T-cell (primary cell): Measurements from ENCODE around the gene GABRR3. TPM values are rescaled to one million over a fixed set of nuclear protein-coding genes. Genes with fewer than 3 reads are reported as not detected.

Experiments used
- ATAC-seq, 4 experiments: fragments of 200-7000 bp in 3 of 4; fragments of 150-1000 bp in 1 of 4; cut with Tn5 transposase; replicated peaks in 1 of 4; 1 replicate in 3 of 4; 2 replicates in 1 of 4; pipeline ENCODE4 v1.10.0; 2021; ENCODE audit warnings: moderate library complexity in 3 of 4, mild to moderate bottlenecking in 2 of 4, moderate number of reproducible peaks in 1 of 4
- CTCF ChIA-PET, 2 donors: fragments of 300-600 bp; sonication (Branson Sonifier 250); formaldehyde crosslinking; loops; one replicate each; lab custom pipeline; 2022; ENCODE audit warnings: antibody characterized with exemption in 2 of 2; lab: Charles Lee
- POLR2A ChIA-PET, 2 donors: fragments of 300-600 bp; sonication (Branson Sonifier 250); formaldehyde crosslinking; loops; one replicate each; lab custom pipeline; 2022; ENCODE audit warnings: antibody characterized with exemption in 2 of 2; lab: Charles Lee
- DNase-seq, 35 experiments: peaks; one replicate each; pipeline versions ENCODE4 v3.0.0 to v3.0.0-alpha.2; 2013 to 2023
- H3K27ac ChIP-seq: one replicate; pipeline ENCODE4 v1.5.1; 2013; ENCODE audit warnings: low read length
- H3K27me3 ChIP-seq, 2 experiments: replicated peaks in 1 of 2; 1 replicate in 1 of 2; 2 replicates in 1 of 2; pipeline versions ENCODE4 v1.6.1 to v1.7.0; 2013; ENCODE audit warnings: low read length in 1 of 2, mixed read lengths in 1 of 2; ENCODE audit not compliant: control insufficient read depth in 2 of 2, insufficient read depth in 2 of 2; ENCODE audit errors: extremely low read depth in 1 of 2
- H3K36me3 ChIP-seq, 2 donors: 1 replicate in 1 of 2; 2 replicates in 1 of 2; pipeline versions ENCODE4 v1.6.1 to v1.7.0; 2013; ENCODE audit warnings: low read length in 1 of 2; ENCODE audit not compliant: control insufficient read depth in 2 of 2, insufficient read depth in 1 of 2; ENCODE audit errors: extremely low read depth in 1 of 2
- H3K4me1 ChIP-seq, 2 experiments: 1 replicate in 1 of 2; 2 replicates in 1 of 2; pipeline versions ENCODE4 v1.6.1 to v1.7.0; 2013; ENCODE audit warnings: low read length in 2 of 2, mixed read lengths in 1 of 2; ENCODE audit not compliant: insufficient read depth in 2 of 2, control insufficient read depth in 1 of 2; ENCODE audit errors: extremely low read depth in 1 of 2
- H3K4me3 ChIP-seq, 2 donors: 1 replicate in 1 of 2; 2 replicates in 1 of 2; pipeline versions ENCODE4 v1.5.1 to v1.7.0; 2013; ENCODE audit warnings: mild to moderate bottlenecking in 2 of 2, low read length in 1 of 2, moderate library complexity in 1 of 2; ENCODE audit not compliant: control insufficient read depth in 1 of 2; ENCODE audit errors: extremely low read depth in 1 of 2
- H3K9me3 ChIP-seq: 2 replicates; pipeline ENCODE4 v1.7.0; 2013
- H3K27ac Mint-ChIP-seq, 2 donors: one replicate each; pipeline ENCODE4 v1.8.0; 2020 to 2021; ENCODE audit warnings: mild to moderate bottlenecking in 2 of 2, mixed read lengths in 2 of 2
- H3K27me3 Mint-ChIP-seq, 2 donors: one replicate each; pipeline ENCODE4 v1.8.0; 2021 to 2022; ENCODE audit warnings: mixed read lengths in 2 of 2
- H3K36me3 Mint-ChIP-seq: one replicate; pipeline ENCODE4 v1.8.0; 2021; ENCODE audit warnings: mixed read lengths
- H3K4me1 Mint-ChIP-seq, 3 donors: one replicate each; pipeline ENCODE4 v1.8.0; 2020 to 2022; ENCODE audit warnings: mixed read lengths in 3 of 3, mild to moderate bottlenecking in 1 of 3
- H3K4me3 Mint-ChIP-seq, 3 donors: one replicate each; pipeline ENCODE4 v1.8.0; 2020 to 2022; ENCODE audit warnings: mild to moderate bottlenecking in 3 of 3, mixed read lengths in 3 of 3, moderate library complexity in 3 of 3
- H3K9me3 Mint-ChIP-seq, 3 donors: one replicate each; pipeline ENCODE4 v1.8.0; 2020 to 2022; ENCODE audit warnings: mixed read lengths in 3 of 3
- WGBS: methylation state at CpG from one replicate; pipeline ENCODE4 v1.1.5; 2013; ENCODE audit warnings: missing lambda C conversion rate; ENCODE audit not compliant: insufficient coverage; 5-methylcytosine and 5-hydroxymethylcytosine counted together
- total RNA-seq, 35 experiments: library from RNA in 6 of 35; stranded (reverse) in 6 of 35; fragments of 120-200 nt in 1 of 35; gene quantifications; one replicate each; pipeline versions ENCODE4 v1.2.1 to v1.2.4 and lab custom pipeline; 2013 to 2026

GABRR3 gene
- total RNA-seq, 5 donors from 2014 or later (not counting 1 experiment from before 2014, with no cell fraction given) = not detected

DNA sequence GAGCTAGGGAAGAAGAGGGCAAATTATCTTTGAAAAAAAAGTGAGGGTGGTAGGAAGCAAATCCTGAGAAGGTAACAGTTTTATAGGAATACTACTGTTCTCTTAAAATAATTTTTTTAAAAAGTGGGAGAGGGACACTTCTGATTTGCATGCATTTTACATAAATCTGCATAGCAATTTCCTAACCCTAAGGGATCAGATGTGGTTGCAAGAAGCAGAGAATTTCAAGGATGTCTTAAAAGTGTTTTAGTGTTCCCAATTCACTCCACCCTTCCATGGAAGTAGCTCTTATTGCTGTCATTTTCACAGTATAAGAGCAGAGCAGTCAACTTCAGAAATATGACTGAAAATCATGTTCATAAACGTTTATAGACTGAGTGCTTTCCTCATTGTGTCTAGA lies 35.1 kb downstream of the GABRR3 start:
- Mint-ChIP-seq H3K27me3 (no peaks in the 10 kb centered on the region), H3K4me3 (no peak overlapping the region), H3K4me1 (peaks cover 8 to 23% (median 12%) of the 10 kb centered on the region in 3 donors), H3K9me3 (no peaks in the 10 kb centered on the region), H3K36me3 (no peaks in the 10 kb centered on the region), H3K27ac (no peak overlapping the region)
- H3K27ac ChIP-seq = no peak overlapping the region
- H3K27me3 ChIP-seq = no peaks in the 10 kb centered on the region
- DNase-seq (no peak), ATAC-seq (no peak)
- ChIA-PET POLR2A (interaction anchor here in 1 of 2 donors (0.5 kb wide), 1 partner anchor 184 kb away, joined by 3 read pairs; no protein-coding TSS in a partner anchor), CTCF (no interaction called here)
- WGBS = no CpG with 5 or more reads among the region's 1 CpG
- H3K36me3 ChIP-seq = no peaks in the 10 kb centered on the region
- no peaks in the 10 kb centered on the region for H3K9me3 ChIP-seq
- H3K4me1 ChIP-seq = peaks cover 0 to 8% of the 10 kb centered on the region in 2 experiments
- no peak overlapping the region for H3K4me3 ChIP-seq

DNA sequence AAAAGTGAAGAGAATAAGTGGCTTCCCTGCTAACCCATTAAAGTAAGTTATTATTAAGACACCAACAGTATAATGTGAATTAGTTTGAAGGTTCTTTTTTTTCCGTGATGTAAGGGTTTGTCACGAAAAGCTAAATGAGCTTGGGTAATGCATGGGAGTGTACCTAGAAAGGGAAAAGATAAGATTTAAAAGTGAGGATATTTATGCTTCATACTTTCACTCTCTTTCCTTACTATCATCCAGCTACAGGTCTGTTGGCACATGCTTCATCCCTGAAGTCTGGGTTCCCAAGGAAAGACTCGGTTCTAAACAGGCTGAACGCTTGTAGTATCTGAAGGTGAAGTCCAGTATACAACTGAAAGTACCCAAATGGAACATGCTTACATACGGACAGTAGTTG lies 36.0 kb downstream of the GABRR3 start:
- H3K27ac ChIP-seq = no peak overlapping the region
- Mint-ChIP-seq H3K27ac (no peak overlapping the region), H3K27me3 (no peaks in the 10 kb centered on the region), H3K4me3 (no peak overlapping the region), H3K36me3 (no peaks in the 10 kb centered on the region), H3K4me1 (peaks cover 8 to 15% (median 9%) of the 10 kb centered on the region in 3 donors), H3K9me3 (no peaks in the 10 kb centered on the region)
- ChIA-PET POLR2A (no interaction called here), CTCF (interaction anchor here in 1 of 2 donors (0.5 to 0.6 kb wide), 2 partner anchors 17 to 39 kb away, joined by 3 read pairs; no protein-coding TSS in a partner anchor)
- no peaks in the 10 kb centered on the region for H3K9me3 ChIP-seq
- 100% methylated on average over 2 of the region's 5 CpGs for WGBS
- no peaks in the 10 kb centered on the region for H3K36me3 ChIP-seq
- H3K4me3 ChIP-seq = no peak overlapping the region
- peaks cover 0 to 8% of the 10 kb centered on the region in 2 experiments for H3K4me1 ChIP-seq
- DNase-seq = no peak
- no peaks in the 10 kb centered on the region for H3K27me3 ChIP-seq
- ATAC-seq = no peak

DNA sequence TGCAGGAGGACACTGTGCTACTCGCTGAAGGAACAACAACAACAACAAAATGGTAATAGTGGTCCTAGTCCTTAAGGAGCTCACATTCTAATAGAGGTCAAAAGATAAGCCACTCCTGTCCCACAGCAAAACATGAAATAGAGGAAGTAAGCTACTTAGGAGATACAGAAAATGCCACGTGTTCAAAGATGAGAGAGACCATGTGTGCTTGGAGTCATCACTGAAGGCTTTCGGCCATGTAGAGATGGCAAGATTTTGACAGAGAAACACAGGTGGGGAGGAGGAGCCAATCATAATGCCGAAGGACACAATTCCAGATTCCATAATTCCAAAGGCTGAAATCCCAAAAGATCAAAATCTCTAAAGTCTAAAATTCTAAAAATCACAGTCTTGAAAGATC lies 38.1 kb downstream of the GABRR3 start:
- H3K27ac ChIP-seq = no peak overlapping the region
- 20% methylated on average over 1 of the region's 4 CpGs for WGBS
- ATAC-seq = no peak
- no peak overlapping the region for H3K4me3 Mint-ChIP-seq
- peaks cover 0 to 7% (median 6%) of the 10 kb centered on the region in 3 donors for H3K4me1 Mint-ChIP-seq
- ChIA-PET POLR2A (interaction anchor here in 1 of 2 donors (0.6 kb wide), 1 partner anchor 1878 kb away, joined by 3 read pairs; no protein-coding TSS in a partner anchor), CTCF (interaction anchor here (0.7 to 1.2 kb wide), 3 partner anchors 15 to 197 kb away, joined by 3 read pairs; no protein-coding TSS in a partner anchor)
- no peaks in the 10 kb centered on the region for H3K9me3 Mint-ChIP-seq
- H3K36me3 ChIP-seq = no peaks in the 10 kb centered on the region
- H3K27me3 Mint-ChIP-seq = no peaks in the 10 kb centered on the region
- H3K27ac Mint-ChIP-seq = no peak overlapping the region
- no peaks in the 10 kb centered on the region for H3K27me3 ChIP-seq
- no peaks in the 10 kb centered on the region for H3K36me3 Mint-ChIP-seq
- H3K9me3 ChIP-seq = no peaks in the 10 kb centered on the region
- no peak for DNase-seq
- H3K4me1 ChIP-seq = no peaks in the 10 kb centered on the region
- no peak overlapping the region for H3K4me3 ChIP-seq

DNA sequence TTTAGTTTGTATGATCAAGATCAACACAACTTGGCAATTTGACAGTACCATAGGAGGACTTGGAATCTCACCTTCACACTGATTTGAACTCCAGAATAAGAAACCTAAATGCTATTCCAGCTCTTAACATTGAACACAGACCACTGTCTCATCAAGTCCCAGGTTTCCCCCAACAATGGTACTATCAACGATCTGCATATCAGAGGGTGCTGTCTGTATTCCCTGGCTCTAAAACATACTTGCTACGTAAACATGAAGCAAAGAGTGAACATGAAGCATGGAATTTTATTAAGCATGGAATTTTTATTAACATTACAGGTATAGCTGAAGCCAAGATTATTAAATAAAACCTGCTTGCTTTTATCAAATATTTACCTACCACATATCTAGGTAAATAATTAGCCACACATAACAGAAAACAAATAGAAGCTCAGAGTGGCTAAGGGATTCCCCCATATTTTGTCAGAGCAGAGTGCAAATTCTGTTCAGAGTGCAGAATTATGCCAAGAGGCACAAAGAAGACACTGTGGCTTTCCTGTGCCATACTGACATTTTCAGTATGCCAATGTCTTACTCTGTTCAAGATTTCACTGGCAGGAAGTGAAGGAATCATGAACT lies 40.7 kb downstream of the GABRR3 start:
- no peaks in the 10 kb centered on the region for H3K36me3 ChIP-seq
- CTCF ChIA-PET = no interaction called here
- Mint-ChIP-seq H3K4me1 (peaks cover 14 to 28% (median 27%) of the 10 kb centered on the region in 3 donors), H3K27me3 (no peaks in the 10 kb centered on the region), H3K9me3 (no peaks in the 10 kb centered on the region), H3K4me3 (no peak overlapping the region), H3K36me3 (no peaks in the 10 kb centered on the region), H3K27ac (no peak overlapping the region)
- no CpG with 5 or more reads among the region's 2 CpGs for WGBS
- no peak overlapping the region for H3K27ac ChIP-seq
- H3K27me3 ChIP-seq = no peaks in the 10 kb centered on the region
- POLR2A ChIA-PET = no interaction called here
- peaks cover 6 to 12% of the 10 kb centered on the region in 2 experiments for H3K4me1 ChIP-seq
- H3K9me3 ChIP-seq = no peaks in the 10 kb centered on the region
- no peak for ATAC-seq
- H3K4me3 ChIP-seq = no peak overlapping the region
- no peak for DNase-seq

- no CpG with 5 or more reads among the region's 2 CpGs for WGBS
- Histone ChIP-seq H3K27ac (no peak overlapping the region), H3K36me3 (no peaks in the 10 kb centered on the region), H3K9me3 (no peaks in the 10 kb centered on the region), H3K27me3 (no peaks in the 10 kb centered on the region), H3K4me3 (no peak overlapping the region), H3K4me1 (peaks cover 6 to 12% of the 10 kb centered on the region in 2 experiments)
- Mint-ChIP-seq H3K4me1 (peaks cover 14 to 28% (median 27%) of the 10 kb centered on the region in 3 donors), H3K36me3 (no peaks in the 10 kb centered on the region), H3K4me3 (no peak overlapping the region), H3K27ac (no peak overlapping the region), H3K27me3 (no peaks in the 10 kb centered on the region), H3K9me3 (peaks cover 0 to under 1% (median 0%) of the 10 kb centered on the region in 3 donors)
- ChIA-PET CTCF (no interaction called here), POLR2A (interaction anchor here in 1 of 2 donors (0.6 kb wide), 1 partner anchor 45 kb away, joined by 3 read pairs; no protein-coding TSS in a partner anchor)
- DNase-seq (no peak), ATAC-seq (no peak)
These were observed 41.6 kb downstream of the GABRR3 start for GRCh38 chr3:97993526-97993925.

DNA sequence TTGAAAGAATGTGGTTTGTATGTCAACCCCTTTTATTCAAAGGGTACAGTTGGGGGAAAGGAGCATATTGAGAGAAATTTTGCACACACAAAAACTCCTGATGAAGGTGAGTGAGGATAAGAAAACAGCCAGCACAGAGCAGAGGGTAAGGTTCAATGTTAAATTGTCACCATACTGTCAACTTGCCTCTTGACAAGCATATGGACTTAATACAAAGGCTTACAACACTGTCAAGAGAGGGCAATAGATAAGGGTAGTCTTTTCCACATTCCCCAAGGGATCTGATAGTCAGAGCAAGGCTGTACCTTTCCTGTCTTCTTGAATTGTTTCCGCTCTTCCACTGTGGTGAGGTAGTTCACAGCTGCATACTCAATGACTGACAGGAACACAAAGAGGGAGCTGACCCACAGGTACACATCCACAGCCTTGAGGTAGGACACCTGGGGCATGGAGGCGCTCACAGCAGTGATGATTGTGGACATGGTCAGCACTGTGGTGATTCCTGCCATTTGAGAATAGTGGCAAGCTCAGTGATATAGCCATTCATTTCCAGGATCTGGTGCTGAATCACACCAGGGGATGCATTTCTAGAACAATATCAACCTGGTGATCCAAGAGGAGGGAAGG lies 42.5 kb downstream of the GABRR3 start:
- CTCF ChIA-PET = no interaction called here

More for the DNA sequence above, 42.5 kb downstream of the GABRR3 start:
- WGBS = no CpG with 5 or more reads among the region's 2 CpGs
- H3K9me3 ChIP-seq = no peaks in the 10 kb centered on the region
- H3K4me1 ChIP-seq = peaks cover 6 to 12% of the 10 kb centered on the region in 2 experiments
- Mint-ChIP-seq H3K9me3 (peaks cover 0 to 4% (median 0%) of the 10 kb centered on the region in 3 donors), H3K27me3 (no peaks in the 10 kb centered on the region), H3K36me3 (no peaks in the 10 kb centered on the region), H3K4me3 (no peak overlapping the region), H3K27ac (no peak overlapping the region), H3K4me1 (peaks cover 14 to 28% (median 27%) of the 10 kb centered on the region in 3 donors)
- POLR2A ChIA-PET = interaction anchor here in 1 of 2 donors (0.6 kb wide), 1 partner anchor 46 kb away, joined by 3 read pairs; no protein-coding TSS in a partner anchor
- ATAC-seq = no peak
- H3K27me3 ChIP-seq = no peaks in the 10 kb centered on the region
- DNase-seq = no peak
- H3K4me3 ChIP-seq = no peak overlapping the region
- no peak overlapping the region for H3K27ac ChIP-seq
- no peaks in the 10 kb centered on the region for H3K36me3 ChIP-seq
